OCI-M2 (cell line): ENCODE data around the gene SPATS2.

Source experiments
- DNase-seq: peaks from one replicate; lab custom pipeline; 2025; ENCODE audit not compliant: unreplicated experiment; lab: John Stamatoyannopoulos, UW

Gene SPATS2

GRCh38 chr12:49538510-49539403 is 171.5 kb downstream of the SPATS2 start, which contains the start of gene KCNH3:
Gene KCNH3, plus strand, starts transcription at chr12:49539030. Its CDS starts 387 bp downstream, at chr12:49539417.
- no peak for DNase-seq

- DNase-seq, result no peak
These were observed 172.4 kb downstream of the SPATS2 start for GRCh38 chr12:49539406-49540228.

GRCh38 chr12:49540229-49541139 is 173.2 kb downstream of the SPATS2 start:
- DNase-seq, result no peak

GRCh38 chr12:49541140-49541861 is 174.0 kb downstream of the SPATS2 start:
- DNase-seq, result no peak

- no peak for DNase-seq
These were observed 174.7 kb downstream of the SPATS2 start for GRCh38 chr12:49541911-49542505.

GRCh38 chr12:49542592-49543160 is 175.4 kb downstream of the SPATS2 start:
- DNase-seq, result no peak

GRCh38 chr12:49543221-49543913 is 176.1 kb downstream of the SPATS2 start:
- DNase-seq, result no peak

GRCh38 chr12:49543914-49544815 is 176.9 kb downstream of the SPATS2 start:
- no peak for DNase-seq

- no peak for DNase-seq
These were observed 178.6 kb downstream of the SPATS2 start for GRCh38 chr12:49545815-49546214.

GRCh38 chr12:49546481-49546880 is 179.2 kb downstream of the SPATS2 start:
- no peak for DNase-seq

GRCh38 chr12:49547090-49547690 is 179.9 kb downstream of the SPATS2 start:
- no peak for DNase-seq

- DNase-seq, result no peak
These were observed 181.2 kb downstream of the SPATS2 start for GRCh38 chr12:49548481-49548821.

- no peak for DNase-seq
These were observed 181.8 kb downstream of the SPATS2 start for GRCh38 chr12:49548822-49549648.

GRCh38 chr12:49549735-49550692 is 182.8 kb downstream of the SPATS2 start:
- no peak for DNase-seq

- DNase-seq, result no peak
These were observed 183.5 kb downstream of the SPATS2 start for GRCh38 chr12:49550693-49551252.
